HG02885 (cell line): Measurements from ENCODE around the gene AFAP1L1.
"Not testable (repeated sequence)": the region's sequence is repeated elsewhere in the genome, so short reads cannot be mapped to it uniquely, and the experiment has no call there.

Source experiments
- ATAC-seq: cut with Tn5 transposase; IDR thresholded peaks from one replicate; pipeline ENCODE4 v1.9.1; 2021; ENCODE audit warnings: mild to moderate bottlenecking; ENCODE audit not compliant: unreplicated experiment, poor library complexity

The AFAP1L1 gene

DNA sequence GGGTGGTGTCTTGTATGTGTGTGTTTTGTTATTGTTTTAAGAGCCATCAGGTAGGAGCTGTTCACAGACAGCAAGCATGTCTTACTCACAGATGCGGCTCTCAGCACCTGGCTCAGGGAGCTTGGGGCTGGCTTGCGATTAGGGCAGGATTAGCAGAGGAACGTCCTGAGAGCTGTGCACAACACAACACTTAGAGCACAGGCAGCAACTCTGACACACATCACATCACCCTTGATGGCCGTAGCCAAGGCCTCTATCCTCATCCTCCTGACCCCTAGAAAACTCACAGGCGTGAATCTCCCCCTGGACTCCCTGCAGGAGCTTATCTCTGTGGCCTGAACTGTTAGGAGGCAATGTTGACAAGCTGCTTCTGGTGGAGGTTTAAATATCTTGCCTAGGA, 114.5 kb downstream of the AFAP1L1 start:
- ATAC-seq, result no peak

DNA sequence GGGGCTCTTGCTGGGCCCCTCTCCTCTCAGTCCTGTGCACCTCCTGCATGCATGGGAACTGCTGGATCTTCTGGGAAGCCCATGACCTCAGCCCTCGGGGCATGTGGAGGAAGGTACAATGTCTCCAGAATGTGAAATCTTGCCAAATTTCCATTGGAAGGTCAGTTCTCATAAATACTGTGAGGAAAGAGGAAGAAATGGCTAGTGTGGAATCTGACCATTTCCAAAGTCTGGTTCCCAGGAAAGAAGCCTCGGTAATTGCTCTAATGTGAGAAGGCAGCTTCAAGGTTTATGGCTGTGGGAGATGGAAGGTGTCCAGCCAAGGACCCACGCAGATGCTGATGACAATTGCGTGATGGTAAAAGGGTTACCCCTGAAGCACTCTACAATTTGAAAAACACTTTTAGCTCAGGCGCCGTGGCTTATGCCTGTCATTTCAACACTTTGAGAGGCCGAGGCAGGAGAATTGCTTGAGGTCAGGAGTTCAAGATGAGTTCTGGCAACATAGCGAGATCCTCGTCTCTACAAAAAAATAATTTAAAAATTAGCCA, 115.5 kb downstream of the AFAP1L1 start:
- no peak for ATAC-seq

DNA sequence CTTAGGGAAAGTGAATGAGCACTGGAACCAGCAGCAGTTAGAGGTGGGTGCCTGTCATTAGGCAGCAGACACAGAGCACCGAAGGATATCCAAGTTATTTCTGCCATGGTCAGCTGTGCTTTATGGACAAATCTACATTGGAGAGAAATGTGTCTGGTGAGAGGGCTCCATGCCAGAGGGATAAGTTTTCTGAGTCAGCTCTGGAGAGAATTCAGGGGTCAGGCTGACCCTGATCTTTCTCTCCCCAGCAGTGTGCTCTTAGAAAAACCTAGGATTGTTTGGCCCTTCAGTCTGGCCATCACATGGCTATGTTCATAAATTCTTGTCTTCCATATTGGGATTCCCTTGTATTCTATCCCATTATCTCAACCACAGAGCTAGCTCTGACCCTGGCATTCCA, 116.3 kb downstream of the AFAP1L1 start:
- no peak for ATAC-seq

DNA sequence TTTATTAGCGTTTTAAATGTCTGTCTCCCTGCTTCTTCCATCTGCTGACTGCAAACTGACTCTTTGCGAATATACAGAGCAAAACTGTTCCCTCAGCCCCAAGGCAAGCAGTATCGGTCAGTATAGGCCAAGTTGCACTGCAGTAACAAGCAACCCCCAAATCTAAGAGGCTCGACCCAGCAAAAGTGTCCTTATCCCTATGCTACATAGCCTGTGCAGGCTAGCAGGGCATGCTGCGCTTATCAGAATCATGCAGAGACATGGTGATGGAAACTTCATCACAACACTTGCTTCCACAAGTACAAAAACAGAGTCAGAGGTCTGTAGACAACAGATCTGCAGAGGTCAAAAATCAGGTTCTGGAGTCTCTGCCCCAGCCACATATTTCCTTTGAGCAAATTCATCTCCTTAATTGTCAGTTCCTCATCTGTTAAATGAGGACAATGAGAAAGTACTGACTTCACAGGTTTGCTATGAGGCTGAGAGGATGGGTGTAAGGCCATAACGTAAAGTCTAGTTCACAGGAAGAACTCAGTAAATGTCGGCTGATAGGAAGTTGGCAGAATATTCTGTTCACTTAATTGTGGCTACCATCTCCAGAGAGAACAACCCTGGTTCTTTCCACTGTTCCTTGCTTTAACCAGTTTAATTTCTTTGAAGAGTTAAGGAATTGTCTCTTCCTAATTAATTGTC, 117.0 kb downstream of the AFAP1L1 start:
- ATAC-seq, result no peak

DNA sequence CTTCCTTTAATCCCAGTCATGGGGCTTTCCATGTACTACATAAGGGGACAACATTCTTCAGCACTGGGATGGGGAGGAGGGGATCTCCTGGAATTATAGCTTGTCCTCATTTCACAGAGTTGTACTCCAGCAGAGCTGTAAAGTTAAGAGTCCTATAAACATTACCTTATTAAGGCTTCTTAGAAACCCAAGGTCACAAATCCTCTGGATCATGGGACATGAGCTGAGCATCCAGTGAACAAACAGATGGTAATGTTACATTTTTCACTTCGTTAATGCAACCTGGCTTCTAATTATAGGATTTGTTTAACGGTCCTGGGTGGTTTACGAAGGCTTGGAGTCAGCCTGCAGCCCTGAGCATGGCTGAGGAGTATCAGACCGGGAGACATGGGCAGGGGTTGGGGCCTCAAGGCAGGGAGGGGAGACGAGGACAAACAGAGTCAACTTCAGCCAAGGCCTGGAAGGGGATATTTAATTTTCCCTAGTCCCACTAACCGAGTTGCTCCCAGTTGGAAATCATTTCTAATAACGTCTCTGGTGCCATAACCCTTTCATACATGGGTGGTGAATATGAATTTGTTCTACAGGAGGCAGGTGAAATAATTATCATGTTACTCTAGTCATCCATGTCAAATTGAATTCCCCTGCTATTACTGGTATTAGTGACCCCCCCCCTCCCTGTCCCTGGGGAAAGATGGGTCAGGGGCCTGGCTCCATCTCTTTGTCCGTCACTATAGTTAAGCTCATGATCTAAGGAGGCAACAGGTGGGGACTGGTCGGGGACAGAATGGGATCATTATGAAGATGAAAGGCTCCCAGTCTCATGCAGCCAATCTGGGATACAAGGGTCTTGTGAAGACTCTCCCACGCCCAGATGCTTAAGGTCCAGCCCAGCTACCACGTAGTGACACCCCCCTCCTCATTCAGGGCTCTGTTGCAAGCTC, 118.2 kb downstream of the AFAP1L1 start:
- no peak for ATAC-seq

DNA sequence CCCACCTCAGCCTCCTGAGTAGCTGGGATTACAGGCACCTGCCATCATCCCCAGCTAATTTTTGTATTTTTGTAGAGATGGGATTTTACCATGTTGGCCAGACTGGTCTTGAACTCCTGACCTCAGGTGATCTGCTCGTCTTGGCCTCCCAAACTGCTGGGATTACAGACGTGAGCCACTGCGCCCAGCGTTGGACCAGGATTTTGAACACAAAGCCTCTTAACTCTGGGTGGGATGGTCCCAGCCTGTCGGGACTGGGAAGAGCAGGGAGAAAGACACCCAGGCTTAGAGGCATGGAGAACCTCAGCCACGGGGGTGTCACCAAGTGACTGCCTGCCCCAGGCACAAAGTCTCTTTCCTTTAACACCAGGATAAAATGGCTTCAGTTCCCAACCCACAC, 119.4 kb downstream of the AFAP1L1 start:
- not testable (repeated sequence) for ATAC-seq
